Neutrophil (primary cell): ENCODE measurements around the gene TRIM42.

Experiments used
- H3K27ac ChIP-seq: fragments of 200-600 bp; sonication (generic); 2 replicates; pipeline ENCODE4 v1.5.1; 2016; ENCODE audit warnings: mild to moderate bottlenecking, moderate library complexity
- H3K27me3 ChIP-seq: fragments of 200-600 bp; sonication (generic); 2 replicates; pipeline ENCODE4 v1.6.0; 2016; ENCODE audit warnings: mild to moderate bottlenecking
- H3K36me3 ChIP-seq: fragments of 200-600 bp; sonication (generic); 2 replicates; pipeline ENCODE4 v1.5.1; 2017
- H3K4me1 ChIP-seq, 2 experiments: fragments of 200-600 bp in 1 of 2; sonication (generic) in 1 of 2; 1 replicate in 1 of 2; 2 replicates in 1 of 2; pipeline versions ENCODE4 v1.5.1 to v1.6.1; 2013 to 2016; ENCODE audit warnings: low read depth in 1 of 2, low read length in 1 of 2, mild to moderate bottlenecking in 1 of 2, moderate library complexity in 1 of 2; ENCODE audit not compliant: control insufficient read depth in 1 of 2, insufficient read depth in 1 of 2
- H3K4me3 ChIP-seq, 2 experiments: fragments of 200-600 bp in 1 of 2; sonication (generic) in 1 of 2; 1 replicate in 1 of 2; 2 replicates in 1 of 2; pipeline ENCODE4 v1.5.1; 2013 to 2016; ENCODE audit warnings: low read depth in 1 of 2, low read length in 1 of 2, mild to moderate bottlenecking in 1 of 2, moderate library complexity in 1 of 2
- H3K9me3 ChIP-seq: fragments of 200-600 bp; sonication (generic); 2 replicates; pipeline ENCODE4 v1.5.1; 2016
- CTCF ChIP-seq: fragments of 200-600 bp; sonication (generic); IDR thresholded peaks from 2 replicates; pipeline ENCODE4 v1.5.1; 2016; ENCODE audit warnings: antibody characterized with exemption

TRIM42 gene

GRCh38 chr3:140726066-140726465, 48.2 kb downstream of the TRIM42 start:
- Histone ChIP-seq H3K4me3 (no peak overlapping the region), H3K4me1 (no peaks in the 10 kb centered on the region), H3K27ac (no peak overlapping the region), H3K9me3 (no peaks in the 10 kb centered on the region), H3K27me3 (no peaks in the 10 kb centered on the region), H3K36me3 (no peaks in the 10 kb centered on the region)
- TF ChIP-seq CTCF: no peak

- Histone ChIP-seq H3K36me3 (no peaks in the 10 kb centered on the region), H3K27me3 (no peaks in the 10 kb centered on the region)
These were observed 50.0 kb downstream of the TRIM42 start for GRCh38 chr3:140727886-140728285.

GRCh38 chr3:140731440-140732119, 53.7 kb downstream of the TRIM42 start:
- H3K4me3 ChIP-seq: no peak overlapping the region

More at GRCh38 chr3:140727886-140728285, 50.0 kb downstream of the TRIM42 start:
- no peaks in the 10 kb centered on the region for H3K4me1 ChIP-seq
- no peak for TF ChIP-seq CTCF
- no peak overlapping the region for H3K4me3 ChIP-seq
- H3K27ac ChIP-seq: no peak overlapping the region
- H3K9me3 ChIP-seq: no peaks in the 10 kb centered on the region

GRCh38 chr3:140733623-140734022, 55.8 kb downstream of the TRIM42 start:
- Histone ChIP-seq H3K4me3 (no peak overlapping the region), H3K4me1 (no peaks in the 10 kb centered on the region), H3K27me3 (no peaks in the 10 kb centered on the region), H3K9me3 (no peaks in the 10 kb centered on the region), H3K27ac (no peak overlapping the region), H3K36me3 (no peaks in the 10 kb centered on the region)
- TF ChIP-seq CTCF: no peak

More at GRCh38 chr3:140731440-140732119, 53.7 kb downstream of the TRIM42 start:
- Histone ChIP-seq H3K27ac (no peak overlapping the region), H3K27me3 (no peaks in the 10 kb centered on the region), H3K36me3 (no peaks in the 10 kb centered on the region), H3K4me1 (no peaks in the 10 kb centered on the region), H3K9me3 (no peaks in the 10 kb centered on the region)
- TF ChIP-seq CTCF: no peak

- Histone ChIP-seq H3K4me1 (no peaks in the 10 kb centered on the region), H3K4me3 (no peak overlapping the region), H3K36me3 (no peaks in the 10 kb centered on the region), H3K27ac (no peak overlapping the region), H3K27me3 (no peaks in the 10 kb centered on the region), H3K9me3 (no peaks in the 10 kb centered on the region)
- TF ChIP-seq CTCF: no peak
These were observed 59.1 kb downstream of the TRIM42 start for GRCh38 chr3:140736863-140737460.
